ENCODE measurements around the gene PEF1.

PEF1 gene, protein sequence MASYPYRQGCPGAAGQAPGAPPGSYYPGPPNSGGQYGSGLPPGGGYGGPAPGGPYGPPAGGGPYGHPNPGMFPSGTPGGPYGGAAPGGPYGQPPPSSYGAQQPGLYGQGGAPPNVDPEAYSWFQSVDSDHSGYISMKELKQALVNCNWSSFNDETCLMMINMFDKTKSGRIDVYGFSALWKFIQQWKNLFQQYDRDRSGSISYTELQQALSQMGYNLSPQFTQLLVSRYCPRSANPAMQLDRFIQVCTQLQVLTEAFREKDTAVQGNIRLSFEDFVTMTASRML

DNA sequence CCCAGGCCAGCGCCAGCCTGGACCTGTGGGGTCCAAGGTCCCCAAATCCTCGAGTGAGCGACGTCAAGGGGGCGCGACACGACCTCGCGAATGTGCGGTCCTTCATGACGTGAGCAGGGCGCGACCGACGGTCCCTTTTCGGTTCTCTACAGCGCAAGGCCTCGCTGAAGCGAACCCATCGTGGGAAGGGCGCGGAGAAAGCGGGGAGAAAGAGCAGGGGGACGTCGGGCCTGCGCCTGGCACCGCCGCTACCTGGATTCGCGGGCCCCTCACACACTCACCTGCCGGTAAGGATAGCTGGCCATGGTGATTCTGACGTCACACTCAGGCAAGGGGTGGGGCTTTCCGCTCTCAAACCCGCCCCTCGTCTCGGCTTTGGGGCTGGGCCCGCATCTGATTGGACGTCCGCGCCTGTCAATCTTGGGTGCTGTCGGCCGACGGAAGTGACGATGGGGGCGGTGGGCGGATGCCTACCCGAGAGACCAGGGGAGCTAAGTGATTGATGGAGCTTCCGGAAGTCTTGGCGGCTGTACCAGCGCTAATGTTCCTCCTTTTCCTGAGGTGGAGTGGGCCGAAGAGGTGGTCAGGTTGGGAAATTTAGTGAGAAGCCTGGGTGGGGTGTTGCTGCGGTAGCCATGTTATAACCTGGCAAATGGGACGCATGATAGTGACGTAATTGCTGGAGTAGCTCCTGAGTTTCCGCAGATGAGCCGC lies at the start of gene PEF1:
PEF1 (minus strand) TSS at position 317 of the 714 bp plus-strand sequence; CDS start at position 305, 12 bp downstream.
- DNase-seq = peak; percentile 80

DNA sequence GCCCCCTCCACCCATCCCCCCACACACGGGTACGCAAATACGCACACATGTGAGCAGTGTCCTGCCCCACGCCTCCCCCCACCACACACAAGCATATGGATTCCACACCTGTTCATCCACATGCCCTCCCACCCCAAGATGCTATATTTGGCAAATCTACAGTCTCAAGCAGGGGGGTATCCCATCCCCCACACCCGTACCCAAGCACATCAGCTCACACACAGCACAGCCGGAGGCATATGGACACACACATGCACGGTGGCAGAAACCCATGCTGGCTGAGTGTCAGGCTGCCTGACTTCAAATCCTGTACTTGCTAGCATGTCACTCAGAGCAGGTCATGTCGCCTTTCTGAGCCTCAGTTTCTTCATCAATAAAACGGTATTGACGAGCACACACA lies 48.6 kb upstream of the PEF1 start:
- no peak for DNase-seq

DNA sequence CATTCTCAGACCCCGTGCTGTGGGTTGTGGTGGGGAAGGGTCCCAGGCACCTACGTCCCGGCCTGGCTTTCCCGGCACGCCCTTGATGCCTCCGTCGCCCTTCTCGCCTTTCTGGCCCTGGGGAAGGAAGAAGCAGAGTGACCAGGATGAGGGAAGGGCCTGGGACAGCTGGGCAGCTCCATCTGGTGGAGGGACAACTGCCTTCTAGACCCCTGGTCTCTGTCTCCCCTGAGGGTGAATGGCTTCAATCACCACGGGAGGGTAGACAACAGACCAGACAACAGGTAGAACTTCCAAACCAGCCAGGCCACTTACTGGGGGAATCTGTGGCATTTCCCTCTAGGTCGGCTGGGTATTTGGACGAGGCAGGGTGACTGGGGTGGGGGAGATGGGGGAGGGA lies 47.3 kb upstream of the PEF1 start:
- no peak for DNase-seq

DNA sequence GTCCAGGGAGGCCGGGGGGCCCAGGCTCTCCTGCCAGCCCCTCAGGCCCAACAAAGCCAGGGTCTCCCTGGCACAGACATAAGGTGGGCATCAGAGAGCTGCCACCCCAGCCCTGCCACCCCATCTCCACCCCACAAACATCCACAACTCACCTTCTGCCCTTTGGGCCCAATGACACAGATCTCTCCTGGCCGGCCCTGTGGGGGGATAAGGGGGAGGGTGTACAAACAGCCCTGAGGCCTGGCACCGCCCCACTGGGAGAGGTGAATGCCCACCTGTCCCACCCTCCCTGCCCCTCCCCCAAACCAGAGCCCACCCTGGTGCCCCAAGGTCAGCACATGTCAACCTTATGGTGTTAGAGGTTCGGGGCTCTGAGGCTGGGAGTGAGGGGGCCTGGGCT lies 46.8 kb upstream of the PEF1 start:
- no peak for DNase-seq

DNA sequence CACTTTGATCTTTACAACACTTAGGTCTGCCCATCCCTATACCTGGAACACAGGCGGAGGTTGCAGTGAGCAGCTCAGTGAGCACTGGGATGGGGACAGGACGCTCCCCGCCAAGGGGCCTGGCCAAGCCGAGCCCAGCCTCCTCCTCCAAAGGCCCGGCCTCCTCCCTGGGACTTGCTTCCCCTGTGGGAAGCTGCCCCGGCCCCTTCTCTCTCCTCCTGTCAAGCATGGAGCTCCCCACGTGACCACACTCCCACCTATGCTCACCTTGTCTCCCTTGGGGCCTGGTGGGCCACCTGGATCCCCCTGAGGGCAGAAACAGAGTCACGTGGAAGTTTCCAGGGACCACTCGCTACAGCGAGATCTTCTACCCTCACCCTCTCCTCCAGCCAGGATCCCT lies 46.2 kb upstream of the PEF1 start:
- no peak for DNase-seq

DNA sequence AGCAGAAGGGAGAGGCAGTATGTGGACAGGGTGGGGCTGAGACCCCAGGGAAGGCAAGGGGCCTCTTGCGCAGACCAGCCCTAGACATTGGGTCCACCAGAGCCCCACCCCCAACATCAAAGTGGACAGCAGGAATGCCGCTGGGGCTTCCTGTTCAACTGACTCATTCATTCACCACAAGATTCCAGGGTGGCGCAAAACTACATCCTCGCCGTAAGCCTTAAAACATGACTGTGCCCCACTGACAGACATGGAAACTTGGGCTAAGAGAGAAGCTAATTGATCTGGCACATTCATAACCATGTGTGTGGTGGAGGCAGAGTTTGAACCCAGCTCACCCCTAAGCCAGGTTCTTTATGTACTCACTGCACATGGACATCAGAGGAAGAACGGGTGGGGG lies 45.2 kb upstream of the PEF1 start:
- DNase-seq = peak; percentile 70

DNA sequence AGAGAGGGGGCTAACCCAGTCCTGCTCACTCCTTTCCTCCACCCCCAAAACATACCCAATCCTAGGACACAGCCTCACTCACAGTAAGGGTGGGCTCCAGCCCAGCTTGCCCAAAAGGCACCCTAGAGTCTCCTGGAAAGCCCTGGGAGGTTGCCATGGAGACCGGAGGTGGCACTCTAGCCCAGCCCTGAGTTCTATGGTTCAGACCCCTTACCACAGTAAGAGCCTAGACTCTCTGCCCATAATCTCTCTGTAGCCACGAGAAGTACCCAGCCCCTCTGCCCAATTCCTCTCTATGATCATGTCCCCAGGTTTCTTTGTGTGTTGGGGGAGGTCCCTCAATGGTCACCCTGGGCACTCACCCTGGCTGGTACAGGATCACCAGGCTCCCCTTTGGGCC lies 44.7 kb upstream of the PEF1 start:
- DNase-seq = no peak

DNA sequence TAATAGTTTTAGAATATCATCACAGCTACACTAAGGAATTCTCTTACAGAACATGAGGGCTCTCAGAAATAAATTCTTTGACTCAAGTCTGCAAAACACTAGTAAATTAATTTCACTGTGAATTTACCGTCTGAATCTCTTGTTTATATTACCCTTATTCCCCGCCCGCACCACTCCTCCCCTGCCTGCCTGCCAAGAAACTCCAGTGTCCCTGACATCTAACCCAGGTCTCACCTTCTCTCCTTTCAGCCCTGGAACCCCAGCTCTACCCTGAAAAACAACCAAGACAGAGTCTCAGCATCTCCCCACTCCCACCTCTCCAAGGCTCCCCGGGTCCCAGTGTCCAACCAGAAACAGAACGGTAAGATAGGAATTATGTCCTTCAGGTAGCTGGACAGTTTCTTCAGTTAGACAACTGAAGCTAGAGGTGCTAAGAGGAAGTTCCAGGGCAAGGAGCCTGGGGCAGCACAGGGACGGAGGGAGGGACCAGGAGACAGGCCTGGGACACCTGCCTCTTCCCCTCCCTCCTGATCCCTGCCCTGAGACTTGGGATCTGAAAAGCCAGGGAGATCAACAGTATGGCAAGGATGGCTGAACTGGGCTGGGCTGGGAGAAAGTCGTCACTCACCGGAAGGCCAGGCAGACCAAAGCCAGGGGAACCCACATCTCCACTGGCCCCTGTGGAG lies 43.7 kb upstream of the PEF1 start:
- no peak for DNase-seq

DNA sequence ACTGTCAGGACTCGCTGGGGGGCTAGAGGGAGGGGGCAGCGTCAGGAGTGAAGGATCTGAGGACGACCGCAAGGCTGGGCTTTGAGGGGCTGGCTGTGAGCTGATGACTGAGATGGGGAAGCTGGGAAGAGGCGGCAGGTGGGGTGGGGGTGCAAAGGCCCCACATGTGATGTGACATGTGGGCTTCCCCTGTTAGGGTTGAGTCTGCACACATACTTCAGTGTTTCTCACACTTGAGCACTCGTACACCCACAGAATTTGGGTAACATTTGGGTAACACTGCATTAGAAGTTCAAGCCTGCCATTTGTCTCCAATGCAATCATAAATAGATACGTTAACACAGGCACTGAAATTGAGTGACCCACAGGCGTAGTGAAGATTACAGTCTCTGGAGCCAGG lies 42.9 kb upstream of the PEF1 start:
- no peak for DNase-seq

DNA sequence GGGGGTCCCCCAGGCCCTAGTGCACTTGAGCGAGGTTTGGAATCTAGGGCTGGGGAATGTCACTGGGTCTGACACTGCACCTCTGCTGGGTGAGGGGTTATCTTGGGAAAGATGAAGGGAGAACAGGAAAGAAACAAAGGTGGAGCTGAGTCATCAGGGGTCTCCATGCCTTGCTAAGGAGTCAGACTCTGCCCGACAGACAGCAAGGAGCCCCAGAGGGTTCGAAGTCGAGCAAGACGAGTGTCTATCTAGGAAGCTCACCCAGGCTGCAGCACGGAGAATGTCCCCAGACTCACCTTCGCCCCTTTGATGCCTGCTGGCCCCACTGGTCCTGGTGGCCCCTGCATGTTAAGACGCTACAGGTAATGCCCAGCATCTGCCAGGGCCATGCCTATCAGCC lies 41.1 kb upstream of the PEF1 start:
- no peak for DNase-seq

DNA sequence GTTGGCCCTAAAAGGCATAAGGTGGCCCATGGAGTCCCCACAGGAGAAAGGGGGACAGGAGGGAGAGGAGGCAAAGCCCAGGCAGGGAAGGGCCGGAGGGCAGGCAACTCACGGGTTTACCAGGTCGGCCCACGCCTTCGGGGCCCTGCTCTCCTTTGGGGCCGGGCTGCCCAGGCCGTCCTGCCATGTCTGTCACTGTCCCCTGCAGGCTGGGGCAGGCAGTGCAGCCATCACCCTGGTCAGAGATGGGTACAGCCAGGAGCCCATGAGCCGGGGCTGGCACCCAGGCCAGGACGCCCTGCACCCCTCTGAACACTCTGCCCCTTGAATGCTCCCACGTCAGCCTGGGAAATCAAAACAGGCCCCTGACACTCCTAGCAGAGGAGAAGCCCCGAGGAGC lies 39.3 kb upstream of the PEF1 start:
- peak; percentile 53 for DNase-seq

DNA sequence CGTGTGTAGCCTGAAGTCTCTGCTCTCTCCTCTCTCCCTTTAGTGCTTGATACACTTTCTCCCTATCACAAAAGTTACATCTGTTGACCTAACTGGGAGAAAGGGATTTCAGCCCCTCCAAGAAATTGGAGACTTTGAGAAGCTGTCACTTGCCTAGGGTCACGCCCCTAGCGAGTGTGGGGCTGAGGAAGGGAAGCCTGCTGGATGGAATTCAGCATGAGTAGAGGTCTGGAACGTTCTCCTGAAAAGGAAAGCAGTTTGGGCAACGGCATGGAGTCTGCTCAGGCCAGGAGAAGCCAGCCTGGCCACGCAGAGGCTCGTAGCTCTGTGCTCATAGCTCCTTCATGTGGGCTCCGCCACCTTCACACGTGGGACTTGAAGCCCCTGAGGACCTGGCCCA lies 36.7 kb upstream of the PEF1 start:
- DNase-seq = no peak

DNA sequence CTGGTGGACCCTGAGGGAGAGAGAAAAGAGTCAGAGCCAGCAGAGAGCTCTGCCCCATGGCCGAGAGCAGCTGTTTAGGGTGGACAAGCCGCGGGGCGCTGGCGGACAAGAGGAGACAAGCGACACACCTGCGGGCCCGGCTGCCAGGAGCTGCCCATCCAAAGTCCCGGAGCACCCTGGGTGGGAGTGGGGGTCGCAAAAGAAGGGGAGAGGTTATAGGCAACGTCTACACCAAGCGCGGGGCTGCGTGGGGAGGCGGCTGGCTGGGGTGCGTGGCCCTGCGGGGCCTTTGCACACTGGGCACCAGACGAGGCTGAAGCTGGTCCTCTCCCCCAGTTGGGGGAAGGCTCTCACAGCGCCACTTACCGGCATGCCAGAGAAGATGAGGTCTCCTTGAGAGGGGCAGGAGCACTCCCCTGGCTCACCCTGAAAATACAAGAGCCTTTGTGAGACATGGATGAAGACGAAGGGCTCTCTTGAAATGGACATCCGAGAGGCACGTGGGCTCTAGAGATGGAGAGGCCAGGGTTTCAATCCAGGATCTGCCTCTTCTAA lies 35.1 kb upstream of the PEF1 start:
- no peak for DNase-seq

DNA sequence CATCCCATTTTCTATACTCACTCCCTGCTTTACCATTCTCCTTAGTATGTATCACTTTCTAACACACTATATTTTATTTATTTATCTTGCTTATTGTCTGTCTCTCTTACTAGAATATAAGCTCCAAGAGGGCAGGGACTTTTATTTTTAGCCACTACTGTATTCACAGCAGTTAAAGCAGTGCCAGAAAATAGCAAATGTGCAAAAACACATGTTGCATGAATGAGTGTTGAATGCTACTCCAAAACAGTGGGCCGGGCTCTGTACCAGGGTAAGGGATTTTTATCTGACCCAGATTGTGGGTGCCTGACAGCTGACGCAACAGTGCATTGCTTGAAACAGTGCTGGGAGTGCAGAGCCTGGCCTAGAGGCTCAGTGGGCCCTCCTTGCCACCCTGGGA lies 34.4 kb upstream of the PEF1 start:
- DNase-seq = no peak

DNA sequence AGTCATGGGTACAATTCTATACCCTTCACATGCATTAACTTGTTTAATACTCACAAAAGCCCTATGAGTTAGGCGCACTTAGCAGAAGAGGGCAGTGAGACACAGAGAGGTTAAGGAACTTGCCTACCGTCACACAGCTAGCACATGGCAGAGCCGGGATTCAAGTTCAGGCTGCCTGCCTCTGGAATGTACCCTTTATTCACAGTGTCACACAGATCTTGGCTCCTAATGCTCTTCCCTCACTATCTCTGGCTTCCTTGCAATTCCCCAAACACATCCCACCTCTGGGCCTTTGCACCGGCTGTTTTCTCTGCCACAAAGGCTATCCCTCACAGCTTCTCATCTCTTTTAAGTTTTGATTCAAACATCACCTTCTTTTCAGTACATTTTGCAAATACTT lies 34.0 kb upstream of the PEF1 start:
- DNase-seq = no peak

DNA sequence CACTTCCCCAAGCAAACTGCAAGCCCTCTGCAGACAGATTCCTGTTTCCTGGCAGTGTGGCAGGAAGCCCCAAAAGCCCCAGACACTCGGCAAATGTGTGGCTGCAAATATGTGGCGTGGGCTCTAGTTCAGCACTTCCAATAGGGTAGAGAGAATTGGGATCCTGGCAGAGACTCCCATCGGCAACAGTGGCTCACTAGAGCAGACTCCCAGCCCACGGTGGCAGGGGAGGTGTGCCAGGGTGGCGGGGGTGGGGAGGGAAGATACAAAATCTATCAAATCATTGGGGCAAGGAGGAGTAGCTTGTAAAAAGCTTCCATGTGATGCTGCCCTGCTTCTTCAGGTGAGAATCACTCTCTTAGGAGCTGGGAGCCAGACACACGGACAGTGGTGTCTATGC lies 33.3 kb upstream of the PEF1 start:
- no peak for DNase-seq

DNA sequence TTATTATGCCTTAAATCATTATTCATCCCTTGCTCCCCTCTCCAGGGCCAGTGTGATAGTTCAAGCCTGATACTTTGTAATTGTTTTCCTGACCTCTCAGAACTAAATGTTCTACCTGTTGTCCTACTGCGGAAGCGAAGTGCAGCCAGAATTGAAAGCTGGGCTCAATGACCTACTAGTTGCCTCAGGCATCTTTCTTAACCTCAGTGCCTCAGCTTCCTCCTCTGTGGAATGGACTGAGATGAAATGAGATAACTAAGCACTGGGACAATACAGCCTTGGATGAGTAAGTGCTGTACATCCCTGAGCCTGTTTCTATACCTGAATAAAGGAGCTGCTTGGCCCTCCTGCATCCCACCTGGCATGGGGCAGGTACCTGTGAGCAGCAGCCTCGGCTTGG lies 32.7 kb upstream of the PEF1 start:
- no peak for DNase-seq

DNA sequence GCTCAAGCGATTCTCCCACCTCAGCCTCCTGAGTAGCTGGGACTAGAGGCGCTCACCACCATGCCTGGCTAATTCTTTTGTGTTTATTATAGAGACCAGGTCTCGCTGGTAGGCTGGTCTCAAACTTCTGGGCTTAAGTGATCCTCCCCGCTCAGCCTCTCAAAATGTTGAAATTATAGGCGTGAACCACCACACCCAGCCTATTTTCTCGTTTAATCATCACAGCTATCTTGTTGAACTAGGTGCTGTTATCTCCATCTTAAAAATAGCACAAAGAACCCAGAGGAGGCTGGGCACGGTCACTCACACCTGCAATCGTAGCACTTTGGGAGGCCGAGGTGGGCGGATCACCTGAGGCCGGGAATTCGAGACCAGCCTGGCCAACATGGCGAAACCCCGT lies 31.1 kb upstream of the PEF1 start:
- DNase-seq = no peak

DNA sequence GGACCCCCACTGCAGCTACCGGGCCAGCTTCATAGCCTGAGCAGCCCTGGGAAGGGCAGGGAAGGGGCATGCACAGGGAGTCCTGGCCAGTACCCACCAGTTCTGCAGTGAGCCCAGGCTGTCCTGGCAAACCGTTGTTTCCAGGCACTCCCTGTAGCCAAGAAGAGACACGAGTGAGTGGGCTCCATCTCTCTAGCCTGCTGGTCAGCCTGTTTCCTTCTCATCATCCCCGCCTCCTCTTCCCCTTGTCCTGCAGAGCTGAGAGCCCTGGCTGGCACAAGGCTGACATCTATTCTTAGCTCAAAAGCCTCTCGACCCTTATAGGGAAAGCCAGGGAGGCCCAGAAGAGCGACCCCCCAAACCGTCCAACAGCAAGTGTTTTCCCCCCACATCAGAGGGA lies 30.5 kb upstream of the PEF1 start:
- DNase-seq = no peak

DNA sequence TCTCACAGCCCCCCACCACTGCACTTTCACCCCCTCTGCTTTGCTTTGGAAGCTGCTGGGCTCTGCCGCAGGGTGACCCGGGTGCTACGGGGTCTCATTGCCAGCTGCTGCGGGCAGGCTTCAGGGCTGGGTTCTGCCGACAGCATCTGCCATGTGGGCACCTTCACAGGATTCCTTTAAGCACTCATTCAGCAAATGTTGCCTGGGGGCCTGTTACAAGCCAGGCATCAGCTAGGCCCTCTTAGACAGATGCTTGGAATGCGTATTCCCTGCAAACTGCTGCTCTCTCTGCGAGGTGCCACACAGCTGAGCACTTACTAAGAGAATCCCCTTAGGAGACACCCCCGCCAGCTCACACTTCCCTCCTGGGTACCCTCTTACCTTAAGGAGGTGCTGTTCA lies 29.9 kb upstream of the PEF1 start:
- DNase-seq = no peak

DNA sequence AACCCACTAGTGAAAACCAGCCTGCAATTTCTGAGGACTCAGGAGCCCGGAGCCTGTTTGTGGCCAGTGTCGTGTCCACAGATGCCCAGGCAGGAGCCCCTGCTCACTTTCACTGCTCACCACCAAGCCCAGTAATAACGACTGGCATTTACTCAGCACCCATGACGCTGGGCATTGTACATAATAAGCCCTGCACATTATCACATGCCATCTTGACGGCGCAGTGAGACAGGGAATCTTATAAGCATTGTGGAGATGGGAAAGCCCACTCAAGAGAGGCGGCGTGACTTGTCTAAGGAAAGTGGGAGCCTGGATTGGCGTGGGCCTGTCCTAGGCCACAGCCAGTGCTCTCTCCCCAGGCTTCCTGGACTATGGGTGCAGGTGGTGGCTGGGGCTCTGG lies 28.8 kb upstream of the PEF1 start:
- no peak for DNase-seq

DNA sequence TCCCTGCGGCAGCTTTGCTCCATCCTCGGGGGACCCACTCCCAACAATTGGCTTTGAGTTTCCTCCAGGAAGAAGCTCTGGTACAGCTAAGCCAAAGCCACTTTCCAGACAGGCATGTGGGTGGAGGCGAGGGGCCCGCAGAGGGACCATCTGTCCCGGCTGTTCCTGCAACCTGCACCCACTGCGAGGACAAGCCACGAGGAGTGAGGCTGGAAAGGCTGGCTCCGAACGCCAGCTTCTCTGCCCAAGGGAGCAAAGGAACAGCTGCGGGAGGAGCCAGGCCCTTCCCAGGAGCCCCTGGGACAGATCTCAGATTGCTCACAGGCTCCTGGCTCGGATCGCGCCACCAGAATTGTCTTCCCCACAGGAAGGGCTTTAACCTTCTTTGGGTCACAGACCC lies 28.3 kb upstream of the PEF1 start:
- DNase-seq = no peak

DNA sequence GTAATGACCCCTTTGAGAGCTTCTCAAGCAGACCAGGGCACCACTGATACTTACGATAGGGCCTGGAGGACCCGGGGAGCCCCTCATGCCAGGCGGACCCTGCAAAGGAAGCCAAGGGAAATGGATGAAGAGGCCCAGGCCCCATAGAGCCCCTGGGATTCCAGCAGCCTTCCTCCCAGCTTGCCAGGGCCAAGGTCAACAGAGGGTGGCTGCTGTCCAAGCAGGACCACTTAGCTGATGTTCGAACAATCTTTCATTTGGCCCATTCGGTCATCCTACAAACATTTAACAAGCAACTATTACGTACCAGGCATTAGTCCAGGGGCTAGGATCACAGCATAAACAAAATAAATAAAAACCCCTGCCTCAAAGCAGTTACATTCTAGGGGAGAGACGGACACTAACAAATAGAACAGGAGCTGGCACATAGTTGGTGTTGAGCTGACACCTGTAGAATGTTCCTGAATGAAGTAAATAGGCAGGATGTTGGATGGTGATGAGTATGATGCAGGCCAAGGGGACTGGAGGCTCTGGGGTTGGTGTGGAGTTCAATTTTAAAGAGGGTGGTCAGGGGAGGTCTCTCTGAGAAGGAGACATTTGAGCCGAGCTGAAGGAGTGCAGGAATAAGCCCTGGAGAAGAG lies 27.0 kb upstream of the PEF1 start:
- no peak for DNase-seq

DNA sequence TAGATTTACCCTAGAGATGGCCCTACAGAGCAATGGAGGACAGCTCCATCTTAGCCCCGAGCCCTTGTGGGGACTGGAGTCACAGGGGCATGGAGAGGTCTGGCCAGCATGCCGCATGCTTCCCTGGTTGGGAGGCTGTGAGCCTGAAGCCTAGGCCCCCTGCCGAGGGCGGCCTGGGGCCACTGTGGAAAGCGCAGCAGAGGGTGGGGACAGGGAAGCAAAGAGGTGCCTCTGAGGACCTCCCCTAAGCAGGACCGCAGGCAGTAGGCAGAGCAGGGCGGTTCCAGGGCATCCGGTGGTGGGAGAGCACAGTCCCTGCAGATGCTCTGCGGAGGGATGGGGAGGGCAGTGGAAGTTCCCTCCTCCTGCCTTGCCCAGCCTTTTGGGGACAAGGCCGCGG lies 26.5 kb upstream of the PEF1 start:
- DNase-seq = no peak

All from 8988T (cell line).